Fibroblast of skin of right biceps (primary cell): ENCODE measurements around the gene NELL1.

ENCODE experiments used
- DNase-seq: peaks from one replicate; pipeline ENCODE4 v3.0.0-alpha.2; 2013

The NELL1 gene

GRCh38 chr11:20990447-20990846 lies 321.1 kb downstream of the NELL1 start:
- DNase-seq, result no peak

- no peak for DNase-seq
These were observed 322.1 kb downstream of the NELL1 start for GRCh38 chr11:20991471-20991870.

- no peak for DNase-seq
These were observed 337.9 kb downstream of the NELL1 start for GRCh38 chr11:21007297-21007696.

- no peak for DNase-seq
These were observed 348.9 kb downstream of the NELL1 start for GRCh38 chr11:21018248-21018647.

- DNase-seq, result no peak
These were observed 357.3 kb downstream of the NELL1 start for GRCh38 chr11:21026685-21027084.

- no peak for DNase-seq
These were observed 368.5 kb downstream of the NELL1 start for GRCh38 chr11:21037850-21038249.

- DNase-seq, result no peak
These were observed 369.4 kb downstream of the NELL1 start for GRCh38 chr11:21038801-21039200.

GRCh38 chr11:21040630-21041029 lies 371.2 kb downstream of the NELL1 start:
- DNase-seq, result no peak

- DNase-seq, result no peak
These were observed 379.2 kb downstream of the NELL1 start for GRCh38 chr11:21048626-21049025.

- DNase-seq, result no peak
These were observed 384.1 kb downstream of the NELL1 start for GRCh38 chr11:21053466-21053865.

GRCh38 chr11:21056644-21057043 lies 387.3 kb downstream of the NELL1 start:
- DNase-seq, result no peak

- DNase-seq, result no peak
These were observed 390.5 kb downstream of the NELL1 start for GRCh38 chr11:21059879-21060278.

GRCh38 chr11:21066030-21066429 lies 396.6 kb downstream of the NELL1 start:
- no peak for DNase-seq

GRCh38 chr11:21068886-21069285 lies 399.5 kb downstream of the NELL1 start:
- DNase-seq, result no peak

GRCh38 chr11:21069909-21070308 lies 400.5 kb downstream of the NELL1 start:
- DNase-seq, result no peak

GRCh38 chr11:21072558-21072957 lies 403.2 kb downstream of the NELL1 start:
- DNase-seq, result no peak

- DNase-seq, result no peak
These were observed 413.5 kb downstream of the NELL1 start for GRCh38 chr11:21082853-21083252.

GRCh38 chr11:21088930-21089329 lies 419.5 kb downstream of the NELL1 start:
- DNase-seq, result no peak

GRCh38 chr11:21104641-21105040 lies 435.3 kb downstream of the NELL1 start:
- no peak for DNase-seq

GRCh38 chr11:21105196-21105917 lies 436.0 kb downstream of the NELL1 start:
- DNase-seq, result no peak

GRCh38 chr11:21109341-21109740 lies 440.0 kb downstream of the NELL1 start:
- DNase-seq, result no peak

- DNase-seq, result no peak
These were observed 441.0 kb downstream of the NELL1 start for GRCh38 chr11:21110415-21110814.

GRCh38 chr11:21113876-21114275 lies 444.5 kb downstream of the NELL1 start:
- DNase-seq, result no peak

- DNase-seq, result no peak
These were observed 446.6 kb downstream of the NELL1 start for GRCh38 chr11:21116009-21116408.

- no peak for DNase-seq
These were observed 450.0 kb downstream of the NELL1 start for GRCh38 chr11:21119411-21119810.
